ENCODE results near the gene CDKN3. TPM values are rescaled to one million over a fixed set of nuclear protein-coding genes. Genes with fewer than 3 reads are reported as not detected.
A peak's percentile ranks its signal among the peaks of the same experiment; 100 is the strongest.

Gene CDKN3
- polyA plus RNA-seq, 3 donors, result 0.45 to 1.8 (median 0.65) TPM

- H3K4me1 Mint-ChIP-seq, result peaks cover 6% of the 10 kb centered on the region
- Histone ChIP-seq H3K4me3 (replicated peaks in 1 of 3; ENCODE audit: low read depth in 2 of 3, low read length in 3 of 3) (no peak overlapping the region), H3K9ac (ENCODE audit: insufficient read depth, low read length, poor library complexity, severe bottlenecking) (no peak overlapping the region), H3K36me3 (replicated peaks in 1 of 2; ENCODE audit: control insufficient read depth in 1 of 2, insufficient read depth in 2 of 2, low read length in 2 of 2) (no peaks in the 10 kb centered on the region), H3K27ac (ENCODE audit: low read depth in 1 of 2, low read length in 2 of 2) (no peak overlapping the region), H3K9me3 (replicated peaks in 1 of 2; ENCODE audit: control insufficient read depth in 1 of 2, insufficient read depth in 1 of 2, low read length in 2 of 2) (no peaks in the 10 kb centered on the region), H3K27me3 (ENCODE audit: control insufficient read depth in 2 of 2, insufficient read depth in 2 of 2, low read length in 2 of 2) (peaks cover 0 to 6% of the 10 kb centered on the region in 2 donors), H2AFZ (ENCODE audit: insufficient read depth, low read depth, low read length, poor library complexity, severe bottlenecking) (no peak overlapping the region), H3K4me2 (replicated peaks; ENCODE audit: extremely low read depth, low read length, poor library complexity, severe bottlenecking) (no peak overlapping the region), H3K79me2 (ENCODE audit: insufficient read depth, low read length) (no peaks in the 10 kb centered on the region), H4K20me1 (ENCODE audit: insufficient read depth, low read length) (no peaks in the 10 kb centered on the region), H3K4me1 (ENCODE audit: control insufficient read depth in 1 of 2, insufficient read depth in 2 of 2, low read length in 2 of 2) (peaks cover 3% of the 10 kb centered on the region in 2 donors)
- TF ChIP-seq CTCF (IDR thresholded peaks at IDR 0.05), result peak; percentile 82
- H3K4me3 Mint-ChIP-seq, result no peak overlapping the region
- no peaks in the 10 kb centered on the region for H3K9me3 Mint-ChIP-seq
- intact Hi-C loops (cut with micrococcal nuclease), result loop anchor here (5.0 kb wide), 2 partner anchors 811 to 1051 kb away; no protein-coding TSS in a partner anchor
- peak; percentile 7 to 40 (median 25) for DNase-seq
- H3K27me3 Mint-ChIP-seq (ENCODE audit: low read depth in 3 of 3), result peaks cover 1 to 10% (median 9%) of the 10 kb centered on the region in 3 donors
- WGBS (ENCODE audit: insufficient coverage), result no CpG with 5 or more reads among the region's 5 CpGs
- no peak overlapping the region for H3K27ac Mint-ChIP-seq
- no peaks in the 10 kb centered on the region for H3K36me3 Mint-ChIP-seq
Observed at GRCh38 chr14:54348001-54348611, 48.7 kb upstream of the CDKN3 start.

- Histone ChIP-seq H3K36me3 (replicated peaks in 1 of 2; ENCODE audit: control insufficient read depth in 1 of 2, insufficient read depth in 2 of 2, low read length in 2 of 2) (no peaks in the 10 kb centered on the region), H3K9ac (ENCODE audit: insufficient read depth, low read length, poor library complexity, severe bottlenecking) (no peak overlapping the region), H3K4me3 (replicated peaks in 1 of 3; ENCODE audit: low read depth in 2 of 3, low read length in 3 of 3) (no peak overlapping the region), H3K27me3 (ENCODE audit: control insufficient read depth in 2 of 2, insufficient read depth in 2 of 2, low read length in 2 of 2) (peaks cover 0 to 6% of the 10 kb centered on the region in 2 donors), H3K79me2 (ENCODE audit: insufficient read depth, low read length) (no peaks in the 10 kb centered on the region), H3K4me1 (ENCODE audit: control insufficient read depth in 1 of 2, insufficient read depth in 2 of 2, low read length in 2 of 2) (peaks cover 12 to 13% of the 10 kb centered on the region in 2 donors), H3K27ac (ENCODE audit: low read depth in 1 of 2, low read length in 2 of 2) (no peak overlapping the region), H2AFZ (ENCODE audit: insufficient read depth, low read depth, low read length, poor library complexity, severe bottlenecking) (peak overlapping the region; percentile 65), H3K4me2 (replicated peaks; ENCODE audit: extremely low read depth, low read length, poor library complexity, severe bottlenecking) (no peak overlapping the region), H3K9me3 (replicated peaks in 1 of 2; ENCODE audit: control insufficient read depth in 1 of 2, insufficient read depth in 1 of 2, low read length in 2 of 2) (no peaks in the 10 kb centered on the region), H4K20me1 (ENCODE audit: insufficient read depth, low read length) (no peaks in the 10 kb centered on the region)
- intact Hi-C loops (cut with micrococcal nuclease), result loop anchor here (5.0 kb wide), 2 partner anchors 812 to 1052 kb away; no protein-coding TSS in a partner anchor
- Mint-ChIP-seq H3K27ac (peak overlapping the region in 1 of 7 donors; percentile 58), H3K36me3 (no peaks in the 10 kb centered on the region), H3K4me1 (peaks cover 16% of the 10 kb centered on the region), H3K4me3 (peak overlapping the region in 1 of 2 donors; percentile 26), H3K27me3 (ENCODE audit: low read depth in 3 of 3) (peaks cover 1 to 9% (median 9%) of the 10 kb centered on the region in 3 donors), H3K9me3 (peaks cover 0 to 1% (median 0%) of the 10 kb centered on the region in 7 donors)
- no peak for TF ChIP-seq CTCF (IDR thresholded peaks at IDR 0.05)
- WGBS (ENCODE audit: insufficient coverage), result 42% methylated on average over 16 of the region's 24 CpGs
- no peak for DNase-seq
Observed at GRCh38 chr14:54348923-54349620, 47.7 kb upstream of the CDKN3 start.
